Heart left ventricle (tissue), 16 donors: Measurements from ENCODE around the gene PDCL2. TPM values are rescaled to one million over a fixed set of nuclear protein-coding genes. Genes with fewer than 3 reads are reported as not detected.

ENCODE experiments used
- ATAC-seq, 4 donors: fragments of 200-7000 bp; cut with Tn5 transposase; one replicate each; pipeline ENCODE4 v1.9.1; 2020 to 2022; ENCODE audit warnings: moderate library complexity in 4 of 4, mild to moderate bottlenecking in 3 of 4, moderate number of reproducible peaks in 1 of 4
- DNase-seq, 5 donors: peaks; one replicate each; pipeline ENCODE4 v3.0.0-alpha.2; 2020
- H3K27ac ChIP-seq, 12 donors: fragments of 200-600 bp; sonication (generic) in 4 of 12; one replicate each; pipeline versions ENCODE4 v1.5.0 to v1.8.0; 2016 to 2022; ENCODE audit warnings: mild to moderate bottlenecking in 2 of 12
- H3K27me3 ChIP-seq, 9 donors: fragments of 200-600 bp; sonication (generic) in 2 of 9; one replicate each; pipeline versions ENCODE4 v1.5.1 to v1.8.0; 2016 to 2022; ENCODE audit warnings: mild to moderate bottlenecking in 3 of 9
- H3K36me3 ChIP-seq, 9 donors: fragments of 200-600 bp; sonication (generic) in 2 of 9; one replicate each; pipeline versions ENCODE4 v1.5.0 to v1.8.0; 2018 to 2022; ENCODE audit warnings: mild to moderate bottlenecking in 2 of 9
- H3K4me1 ChIP-seq, 12 donors: fragments of 200-600 bp; sonication (generic) in 4 of 12; one replicate each; pipeline versions ENCODE4 v1.5.0 to v1.8.0; 2016 to 2022; ENCODE audit warnings: mild to moderate bottlenecking in 3 of 12
- H3K4me3 ChIP-seq, 12 donors: fragments of 200-600 bp; sonication (generic) in 4 of 12; one replicate each; pipeline versions ENCODE4 v1.5.0 to v1.8.0; 2017 to 2022; ENCODE audit warnings: mild to moderate bottlenecking in 9 of 12, moderate library complexity in 4 of 12
- H3K9me3 ChIP-seq, 12 donors: fragments of 200-600 bp; sonication (generic) in 4 of 12; one replicate each; pipeline versions ENCODE4 v1.5.0 to v1.8.0; 2016 to 2022; ENCODE audit warnings: mild to moderate bottlenecking in 1 of 12
- CTCF ChIP-seq, 12 donors: fragments of 200-600 bp; sonication (generic) in 4 of 12; IDR thresholded peaks; one replicate each; pipeline versions ENCODE4 v1.5.0 to v1.8.0; 2018 to 2022; ENCODE audit warnings: antibody characterized with exemption in 12 of 12, mild to moderate bottlenecking in 5 of 12
- POLR2A ChIP-seq, 2 donors: fragments of 450-650 bp; IDR thresholded peaks; one replicate each; pipeline ENCODE4 v1.6.1; 2017; ENCODE audit warnings: antibody characterized with exemption in 2 of 2, mild to moderate bottlenecking in 2 of 2, moderate library complexity in 2 of 2
- WGBS, 4 donors: extraction: QIAGEN DNeasy Blood & Tissue Kit in 2 of 4; methylation state at CpG; one replicate each; pipeline versions ENCODE4 v1.1.5 to v1.1.7; 2013 to 2018; 5-methylcytosine and 5-hydroxymethylcytosine counted together
- intact Hi-C, 10 donors: fragments of 100-400 bp; cut with DNase I; formaldehyde crosslinking; loops; one replicate each; pipeline versions ENCODE4 v1.11.1 to v1.14.2; 2022
- long read RNA-seq, 3 donors: library from polyadenylated mRNA; unstranded; transcript quantifications; one replicate each; pipeline ENCODE4 v2.0.0, GENCODE V29; 2020 to 2021
- polyA plus RNA-seq, 2 donors: library from polyadenylated mRNA; stranded (reverse); fragments of 200-250 nt; gene quantifications; one replicate each; pipeline ENCODE4 v1.2.3, GENCODE V29; 2013
- total RNA-seq, 9 donors: library from RNA; depleted of rRNA in 2 of 9; stranded (reverse); fragments of >200 nt in 2 of 9; fragmentation: NEBNext Ultra II Directional in 3 of 9; extraction: Animal tissue kit (Norgen Biotek cat#: 25700) in 3 of 9; gene quantifications; one replicate each; pipeline versions ENCODE4 v1.1.0 to v1.2.4, GENCODE V29; 2016 to 2023
- donor health status: ischemic (EF 13 %, LVEDD 7.1; RV severe dilation, severe dysfunction).
- donor health status: healthy with polysubstance abuse.
- donor health status: DM: no; HTN: yes; CAD: no.
- donor health status: DM: no; HTN: no; CAD: no.
- donor health status: ischemic (EF 25% LVEDD 6.9; RV normal size, moderate dysfunction).
- donor health status: ischemic (EF 25% LVEDD 5.7; RV mildly dilated, moderate dysfunction).
- donor health status: healthy.
- donor health status: DM: yes; HTN: yes; CAD: no.
- donor health status: ischemic (EF 35%, LVEDD 5.7; RV mildly dilated, moderate dysfunction).
- donor health status: nonischemic (EF 11% LVEDD 7.7; RV severe dilation, severe dysfunction).
- donor health status: DM: yes; HTN: yes; CAD: no.
- donor health status: PGD.
- donor health status: ischemic (EF 29% LVEDD 5.4; RV normal size, mild dysfunction).
- donor health status: nonischemic (EF 23%, LVEDD 6.1; RV moderate dilation, normal function).

PDCL2 gene
- total RNA-seq (not detected), polyA plus RNA-seq (not detected)
- long read RNA-seq, donor 1 = 0 reads
- long read RNA-seq, donor 2 = 0 reads
- long read RNA-seq, donor 3 = 0 reads

- Histone ChIP-seq H3K27me3 (no peaks in the 10 kb centered on the region), H3K9me3 (peaks cover 0 to 16% (median 0%) of the 10 kb centered on the region in 12 donors), H3K27ac (no peak within 1 kb of the TSS), H3K4me3 (no peak within 1 kb of the TSS), H3K36me3 (no peaks in the 10 kb centered on the region), H3K4me1 (no peaks in the 10 kb centered on the region)
- ATAC-seq (no peak), DNase-seq (peak in 1 of 5 donors; percentile 21)
- no peak for TF ChIP-seq CTCF (IDR thresholded peaks at IDR 0.05)
- TF ChIP-seq POLR2A (IDR thresholded peaks at IDR 0.05) = no peak
- intact Hi-C loops = no loop called here
- WGBS, 4 donors = 90 to 97% (median 92%) methylated on average over 13 to 24 of the region's 24 CpGs
These were observed at the start of gene PDCL2 for GRCh38 chr4:55592014-55592413. PDCL2 (minus strand) TSS chr4:55592245; CDS start chr4:55592109, 136 bp downstream.

- TF ChIP-seq POLR2A (IDR thresholded peaks at IDR 0.05) (no peak), CTCF (IDR thresholded peaks at IDR 0.05) (no peak)
- Histone ChIP-seq H3K4me3 (no peak overlapping the region), H3K9me3 (no peaks in the 10 kb centered on the region), H3K27ac (no peak overlapping the region), H3K4me1 (peaks cover 0 to 20% (median 10%) of the 10 kb centered on the region in 12 donors), H3K27me3 (peaks cover 9 to 55% (median 40%) of the 10 kb centered on the region in 9 donors), H3K36me3 (no peaks in the 10 kb centered on the region)
- no peak for ATAC-seq
- intact Hi-C loops = no loop called here
- 24 to 34% (median 30%) methylated on average over 12 of the region's 12 CpGs for WGBS, 4 donors
- DNase-seq = no peak
These were observed 45.3 kb upstream of the PDCL2 start for GRCh38 chr4:55637272-55637820.

GRCh38 chr4:55636656-55636999, 44.6 kb upstream of the PDCL2 start:
- peaks cover 0 to 20% (median 10%) of the 10 kb centered on the region in 12 donors for H3K4me1 ChIP-seq
- ATAC-seq = no peak
- no peak for DNase-seq
- H3K4me3 ChIP-seq = peak overlapping the region in 11 of 12 donors; percentile 14 to 51 (median 40)
- H3K9me3 ChIP-seq = no peaks in the 10 kb centered on the region
- H3K27me3 ChIP-seq = peaks cover 9 to 56% (median 40%) of the 10 kb centered on the region in 9 donors
- H3K27ac ChIP-seq = no peak overlapping the region
- 10 to 17% (median 14%) methylated on average over 4 to 7 of the region's 7 CpGs for WGBS, 4 donors
- no peaks in the 10 kb centered on the region for H3K36me3 ChIP-seq
- TF ChIP-seq CTCF (IDR thresholded peaks at IDR 0.05) (no peak), POLR2A (IDR thresholded peaks at IDR 0.05) (no peak)
- intact Hi-C loops = no loop called here

GRCh38 chr4:55635741-55636655, 44.0 kb upstream of the PDCL2 start, which contains the start of gene NMU:
NMU (minus strand) TSS chr4:55636298; CDS start chr4:55636192, 106 bp downstream.
- Histone ChIP-seq H3K27ac (no peak within 1 kb of the TSS), H3K36me3 (no peaks in the 10 kb centered on the region), H3K9me3 (peaks cover 0 to 6% (median 0%) of the 10 kb centered on the region in 12 donors), H3K4me1 (peaks cover 0 to 20% (median 10%) of the 10 kb centered on the region in 12 donors), H3K27me3 (peaks cover 9 to 62% (median 40%) of the 10 kb centered on the region in 9 donors), H3K4me3 (peak within 1 kb of the TSS in 11 of 12 donors; percentile 14 to 51 (median 40))
- intact Hi-C loops = no loop called here
- WGBS, 4 donors = 1% methylated on average over 48 to 80 of the region's 80 CpGs
- DNase-seq (peak in 4 of 5 donors; percentile 11 to 67 (median 36)), ATAC-seq (peak in 2 of 4 donors; percentile 72 to 83)
- TF ChIP-seq POLR2A (IDR thresholded peaks at IDR 0.05) (no peak), CTCF (IDR thresholded peaks at IDR 0.05) (peak in 2 of 12 donors; percentile 25 to 28)
